ENCODE data around the gene ITGA11. TPM values are rescaled to one million over a fixed set of nuclear protein-coding genes. Genes with fewer than 3 reads are reported as not detected.

The ITGA11 gene
- total and polyA plus RNA-seq, 2 of the 4 experiments (the other 2 are of a cell fraction) = 4.1 to 6.6 TPM

DNA sequence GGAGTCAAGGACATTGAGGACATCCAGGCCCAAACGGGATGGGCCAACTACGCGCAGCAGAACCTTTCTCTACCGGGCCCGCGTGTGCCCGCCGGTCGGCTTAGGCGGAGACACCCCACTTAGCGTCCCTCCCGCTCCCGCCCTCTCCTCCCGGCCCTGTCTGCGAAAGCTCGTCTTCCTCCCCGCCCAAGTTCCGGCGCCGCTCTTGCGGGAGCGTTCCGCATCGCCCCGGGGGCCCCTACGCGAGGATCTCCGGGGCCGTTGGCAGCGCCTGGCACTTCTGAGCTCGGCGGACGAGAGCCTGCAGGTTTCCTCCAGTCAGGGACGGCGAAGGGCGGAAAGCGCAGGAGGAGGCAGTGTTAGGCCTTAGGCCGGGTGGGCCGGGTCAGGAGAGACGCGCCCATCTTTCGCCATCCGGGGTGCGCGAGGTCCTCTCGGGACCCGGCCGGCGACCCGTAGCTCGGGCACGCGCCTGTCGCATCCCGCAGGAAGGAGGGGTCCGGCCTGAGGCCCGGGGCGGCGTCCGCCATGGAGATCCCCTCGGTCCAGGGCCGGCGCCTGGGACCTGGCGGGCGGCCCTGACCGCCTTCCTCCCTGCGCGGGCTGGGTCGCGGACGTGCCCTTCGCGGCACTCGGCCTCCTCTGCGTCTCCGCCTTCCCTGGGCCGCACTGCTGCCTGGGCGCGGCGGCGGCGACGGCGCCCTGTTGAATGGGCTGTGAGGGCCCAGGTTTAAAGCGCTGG, 154.2 kb downstream of the ITGA11 start, which contains the start of gene FEM1B:
Gene FEM1B, plus strand, starts transcription at position 143 of the 742 bp plus-strand sequence. CDS start 673 bp downstream, outside the sequence.
- dilution Hi-C loops (cut with HindIII; ENCODE audit: low sequenced_read_pairs, unreplicated experiment) = no loop called here
- peaks cover 31% of the 10 kb centered on the region for H3K4me1 ChIP-seq (ENCODE audit: control insufficient read depth, insufficient read depth, low read length)
- intact Hi-C loops (cut with micrococcal nuclease) = no loop called here
- POLR2A ChIA-PET (ENCODE audit: unreplicated experiment) = interaction anchor here (0.6 to 0.8 kb wide), 9 partner anchors 18 to 414 kb away, joined by 3 to 6 read pairs (median 5); no protein-coding TSS in a partner anchor
- peaks cover 17 to 60% of the 10 kb centered on the region in 2 experiments for H3K79me1 ChIP-seq (ENCODE audit: low read depth in 1 of 2, low read length in 2 of 2)
- H2BK120ac ChIP-seq (ENCODE audit: low read depth, low read length) = peak within 1 kb of the TSS; percentile 93
- H2BK5ac ChIP-seq (ENCODE audit: low read depth, low read length, poor library complexity, severe bottlenecking) = peak within 1 kb of the TSS; percentile 97
- no peaks in the 10 kb centered on the region for H3K27me3 ChIP-seq (ENCODE audit: control insufficient read depth, insufficient read depth, low read length)
- peak within 1 kb of the TSS; percentile 94 for H2BK15ac ChIP-seq (ENCODE audit: low read depth, low read length)
- H3K14ac ChIP-seq (replicated peaks; ENCODE audit: low read depth, low read length) = peak within 1 kb of the TSS; percentile 97
- no peaks in the 10 kb centered on the region for H3K9me3 ChIP-seq (ENCODE audit: control insufficient read depth, insufficient read depth, low read length)
- ATAC-seq (ENCODE audit: low read depth) (peak; percentile 86), DNase-seq (peak; percentile 92)
- H2AFZ ChIP-seq (replicated peaks; ENCODE audit: low read length, poor library complexity) = peak within 1 kb of the TSS; percentile 99
- H3K4me2 ChIP-seq (ENCODE audit: low read depth, low read length) = peak within 1 kb of the TSS; percentile 98
- peaks cover 46% of the 10 kb centered on the region for H4K20me1 ChIP-seq (ENCODE audit: insufficient read depth, low read length)
- CTCF ChIA-PET = interaction anchor here (1.0 kb wide), 1 partner anchor 25 kb away, joined by 4 read pairs; no protein-coding TSS in a partner anchor
- H2AK5ac ChIP-seq (ENCODE audit: low read depth, low read length) = peak within 1 kb of the TSS; percentile 95
- peak within 1 kb of the TSS; percentile 96 for H4K91ac ChIP-seq (ENCODE audit: insufficient read depth, low read depth, low read length)
- H3K27ac ChIP-seq (ENCODE audit: insufficient read depth, low read length) = peak within 1 kb of the TSS; percentile 98
- H4K5ac ChIP-seq (ENCODE audit: low read depth, low read length) = peak within 1 kb of the TSS; percentile 92
- peak within 1 kb of the TSS; percentile 90 for H3K18ac ChIP-seq (ENCODE audit: low read depth, low read length)
- H3K23ac ChIP-seq (ENCODE audit: low read depth, low read length) = peak within 1 kb of the TSS; percentile 98
- H3K56ac ChIP-seq (ENCODE audit: extremely low read depth, insufficient read depth, low read length) = peak within 1 kb of the TSS; percentile 97
- H3K4ac ChIP-seq (ENCODE audit: low read depth, low read length) = peak within 1 kb of the TSS; percentile 96
- 0% methylated on average over 21 of the region's 85 CpGs; no CpG with 5 or more reads in 1 of the 2 experiments for WGBS, 2 experiments (ENCODE audit: extremely low coverage in 2 of 2, insufficient read length in 1 of 2)
- BruUV-seq (replicated peaks) = no TSS peak
- peak within 1 kb of the TSS; percentile 87 for H3K9ac ChIP-seq (ENCODE audit: low read depth, low read length)
- H3K4me3 ChIP-seq (ENCODE audit: insufficient read depth, low read depth, low read length) = peak within 1 kb of the TSS; percentile 86
- peaks cover 2% of the 10 kb centered on the region; the same call in 1 of the 2 replicates for H3K36me3 ChIP-seq (ENCODE audit: control insufficient read depth, insufficient read depth, low read length)
- peak within 1 kb of the TSS; percentile 96 for H2AK9ac ChIP-seq (replicated peaks; ENCODE audit: low read depth, low read length, poor library complexity)
- in situ Hi-C loops (cut with MboI; ENCODE audit: low sequenced_read_pairs) = no loop called here
- peak within 1 kb of the TSS; percentile 85 for H2BK20ac ChIP-seq (ENCODE audit: low read depth, low read length)
- peaks cover 17% of the 10 kb centered on the region for H3K9me1 ChIP-seq (ENCODE audit: insufficient read depth, low read length)
- peak within 1 kb of the TSS; percentile 97 to 99 for H4K8ac ChIP-seq (ENCODE audit: low read depth in 2 of 2, low read length in 2 of 2)
- TF ChIP-seq BHLHE40 (IDR thresholded peaks at IDR 0.05; ENCODE audit: low read depth, low read length) (no peak), MAFK (IDR thresholded peaks at IDR 0.05; ENCODE audit: low read depth, low read length) (no peak), RCOR1 (IDR thresholded peaks at IDR 0.05; ENCODE audit: insufficient replicate concordance, low read length) (peak; percentile 20), MXI1 (IDR thresholded peaks at IDR 0.05; ENCODE audit: borderline replicate concordance, low read depth, low read length) (peak; percentile 50; the same call in 1 of the 2 replicates), RFX5 (IDR thresholded peaks at IDR 0.05; ENCODE audit: low read depth, low read length) (no peak), CEBPB (IDR thresholded peaks at IDR 0.05; ENCODE audit: low read depth, low read length) (peak; percentile 46; the same call in 1 of the 2 replicates), SMC3 (IDR thresholded peaks at IDR 0.05; ENCODE audit: low read depth, low read length) (no peak), MAZ (IDR thresholded peaks at IDR 0.05; ENCODE audit: borderline replicate concordance, low read depth, low read length) (peak; percentile 82), RAD21 (IDR thresholded peaks at IDR 0.05; ENCODE audit: low read length) (no peak), FOS (IDR thresholded peaks at IDR 0.05; ENCODE audit: low read depth, low read length) (no peak)
- TF ChIP-seq, protein P1, sequence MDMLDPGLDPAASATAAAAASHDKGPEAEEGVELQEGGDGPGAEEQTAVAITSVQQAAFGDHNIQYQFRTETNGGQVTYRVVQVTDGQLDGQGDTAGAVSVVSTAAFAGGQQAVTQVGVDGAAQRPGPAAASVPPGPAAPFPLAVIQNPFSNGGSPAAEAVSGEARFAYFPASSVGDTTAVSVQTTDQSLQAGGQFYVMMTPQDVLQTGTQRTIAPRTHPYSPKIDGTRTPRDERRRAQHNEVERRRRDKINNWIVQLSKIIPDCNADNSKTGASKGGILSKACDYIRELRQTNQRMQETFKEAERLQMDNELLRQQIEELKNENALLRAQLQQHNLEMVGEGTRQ (IDR thresholded peaks at IDR 0.05; ENCODE audit: low read depth, low read length) = 0 out of 2 replicates have a peak, but pooled peaks have one; percentile 6
- TF ChIP-seq, protein P2, sequence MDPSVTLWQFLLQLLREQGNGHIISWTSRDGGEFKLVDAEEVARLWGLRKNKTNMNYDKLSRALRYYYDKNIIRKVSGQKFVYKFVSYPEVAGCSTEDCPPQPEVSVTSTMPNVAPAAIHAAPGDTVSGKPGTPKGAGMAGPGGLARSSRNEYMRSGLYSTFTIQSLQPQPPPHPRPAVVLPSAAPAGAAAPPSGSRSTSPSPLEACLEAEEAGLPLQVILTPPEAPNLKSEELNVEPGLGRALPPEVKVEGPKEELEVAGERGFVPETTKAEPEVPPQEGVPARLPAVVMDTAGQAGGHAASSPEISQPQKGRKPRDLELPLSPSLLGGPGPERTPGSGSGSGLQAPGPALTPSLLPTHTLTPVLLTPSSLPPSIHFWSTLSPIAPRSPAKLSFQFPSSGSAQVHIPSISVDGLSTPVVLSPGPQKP (IDR thresholded peaks at IDR 0.05; ENCODE audit: borderline replicate concordance, low read depth, low read length) = no peak
- TF ChIP-seq, protein P3, sequence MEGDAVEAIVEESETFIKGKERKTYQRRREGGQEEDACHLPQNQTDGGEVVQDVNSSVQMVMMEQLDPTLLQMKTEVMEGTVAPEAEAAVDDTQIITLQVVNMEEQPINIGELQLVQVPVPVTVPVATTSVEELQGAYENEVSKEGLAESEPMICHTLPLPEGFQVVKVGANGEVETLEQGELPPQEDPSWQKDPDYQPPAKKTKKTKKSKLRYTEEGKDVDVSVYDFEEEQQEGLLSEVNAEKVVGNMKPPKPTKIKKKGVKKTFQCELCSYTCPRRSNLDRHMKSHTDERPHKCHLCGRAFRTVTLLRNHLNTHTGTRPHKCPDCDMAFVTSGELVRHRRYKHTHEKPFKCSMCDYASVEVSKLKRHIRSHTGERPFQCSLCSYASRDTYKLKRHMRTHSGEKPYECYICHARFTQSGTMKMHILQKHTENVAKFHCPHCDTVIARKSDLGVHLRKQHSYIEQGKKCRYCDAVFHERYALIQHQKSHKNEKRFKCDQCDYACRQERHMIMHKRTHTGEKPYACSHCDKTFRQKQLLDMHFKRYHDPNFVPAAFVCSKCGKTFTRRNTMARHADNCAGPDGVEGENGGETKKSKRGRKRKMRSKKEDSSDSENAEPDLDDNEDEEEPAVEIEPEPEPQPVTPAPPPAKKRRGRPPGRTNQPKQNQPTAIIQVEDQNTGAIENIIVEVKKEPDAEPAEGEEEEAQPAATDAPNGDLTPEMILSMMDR (conservative IDR thresholded peaks at IDR 0.05; ENCODE audit: low read depth, low read length) = no peak

All from IMR-90 (cell line).